ENCODE data around the gene CCDC57.

CCDC57 gene

DNA sequence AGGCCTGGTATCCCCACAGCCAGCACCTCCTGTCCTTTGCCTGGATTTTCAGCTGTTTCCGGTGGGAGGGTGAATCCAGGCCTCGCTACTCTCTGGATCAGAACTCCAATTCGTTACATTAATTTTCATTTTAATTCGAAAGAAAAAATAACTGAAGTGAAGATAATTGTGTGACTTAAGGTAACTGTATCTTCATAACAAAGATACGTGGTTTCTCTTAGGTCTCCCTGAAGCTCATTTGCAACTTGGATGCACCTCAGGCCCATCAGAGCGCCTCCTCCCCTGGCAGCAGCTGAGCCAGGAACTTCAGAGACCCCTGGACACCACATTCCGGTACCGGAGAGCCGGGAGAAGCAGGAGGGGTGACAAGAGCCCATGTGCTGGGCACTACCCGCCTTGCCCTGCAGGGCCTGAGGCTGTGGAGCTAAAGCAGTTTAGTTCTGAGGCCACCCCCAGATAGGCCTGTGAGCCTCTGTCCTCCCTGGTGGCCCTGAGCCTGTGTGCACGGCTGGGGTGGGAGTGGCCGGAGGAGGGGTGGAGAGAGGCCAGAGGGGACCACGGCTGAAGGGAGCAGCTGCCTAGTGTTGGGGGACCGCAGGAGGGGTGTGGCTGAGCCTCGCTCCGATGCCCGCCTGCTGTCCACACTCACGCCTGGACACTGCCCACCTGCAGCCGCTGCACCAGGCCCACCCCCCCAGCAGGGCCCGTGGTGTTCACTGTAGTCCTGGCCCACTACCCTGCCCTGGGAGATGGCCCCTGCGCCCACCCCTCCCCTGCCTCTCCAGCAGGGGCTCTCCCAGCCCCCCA lies 135.7 kb downstream of the CCDC57 start:
- DNase-seq, result no peak

DNA sequence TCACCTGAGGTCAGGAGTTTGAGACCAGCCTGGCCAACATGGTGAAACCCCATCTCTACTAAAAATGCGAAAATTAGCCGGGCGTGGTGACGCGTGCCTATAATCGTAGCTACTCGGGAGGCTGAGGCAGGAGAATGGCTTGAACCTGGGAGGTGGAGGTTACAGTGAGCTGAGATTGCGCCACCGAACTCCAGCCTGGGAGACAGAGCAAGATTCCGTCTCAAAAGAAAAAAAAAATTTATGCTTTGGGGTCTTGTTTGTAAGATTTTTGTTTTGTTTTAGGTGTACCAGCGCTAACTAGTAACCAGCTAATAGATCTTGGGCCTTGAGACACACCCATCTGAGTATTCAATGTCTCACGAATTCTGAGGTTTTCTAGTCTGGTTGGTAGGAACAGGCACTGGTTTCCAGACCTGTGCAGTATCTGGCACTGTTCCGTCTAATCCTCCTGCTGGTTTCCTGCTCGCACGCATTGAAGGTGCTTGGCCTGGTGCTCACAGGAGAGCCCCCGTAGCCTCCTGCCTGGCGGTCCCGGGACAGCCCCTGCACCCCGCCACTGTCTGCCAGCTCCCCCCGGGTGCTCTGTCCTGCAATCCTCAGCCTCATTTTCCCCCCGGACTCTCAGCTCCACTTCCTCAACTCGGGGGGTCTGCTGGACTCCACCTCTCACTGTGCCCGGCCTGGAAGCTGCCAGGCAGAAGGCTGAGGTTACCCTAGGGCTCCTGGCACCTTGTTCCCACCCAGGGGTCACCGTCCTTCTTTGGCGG lies 136.4 kb downstream of the CCDC57 start:
- no peak for DNase-seq

DNA sequence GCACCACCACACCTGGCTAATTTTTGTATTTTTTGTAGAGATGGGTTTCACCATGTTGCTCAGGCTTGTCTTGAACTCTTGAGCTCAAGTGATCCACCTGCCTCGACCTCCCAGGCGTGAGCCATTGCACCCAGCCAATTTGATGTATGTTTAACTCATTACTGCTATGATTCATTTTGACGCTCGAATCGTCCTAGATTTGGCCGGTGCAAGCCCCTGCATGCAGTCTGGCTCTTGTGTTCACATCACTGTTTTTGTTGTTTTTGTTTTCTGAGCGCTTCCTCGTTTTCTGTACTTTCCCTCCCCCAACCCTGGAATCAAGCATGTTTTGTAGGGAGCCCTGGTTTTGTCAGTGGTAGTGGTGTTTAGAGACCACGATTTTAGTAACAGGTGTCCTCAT lies 139.2 kb downstream of the CCDC57 start:
- no peak for DNase-seq

DNA sequence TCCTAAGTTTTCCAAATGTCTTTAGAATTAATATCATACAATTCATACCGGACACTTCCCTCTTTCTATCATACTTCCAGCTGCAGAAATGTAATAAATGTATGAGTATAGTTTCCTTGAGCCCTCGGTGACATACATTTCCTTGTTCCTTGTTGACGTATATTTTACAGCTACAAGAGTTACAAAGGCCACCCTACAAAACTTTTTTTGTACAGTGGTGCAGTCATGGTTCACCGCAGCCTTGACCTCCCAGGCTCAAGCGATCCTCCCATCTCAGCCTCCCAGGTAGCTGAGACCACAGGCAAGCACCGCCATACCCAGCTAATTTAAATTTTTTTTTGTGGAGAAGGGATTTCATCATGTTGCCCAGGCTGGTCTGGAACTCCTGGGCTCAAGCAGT lies 139.8 kb downstream of the CCDC57 start:
- no peak for DNase-seq

DNA sequence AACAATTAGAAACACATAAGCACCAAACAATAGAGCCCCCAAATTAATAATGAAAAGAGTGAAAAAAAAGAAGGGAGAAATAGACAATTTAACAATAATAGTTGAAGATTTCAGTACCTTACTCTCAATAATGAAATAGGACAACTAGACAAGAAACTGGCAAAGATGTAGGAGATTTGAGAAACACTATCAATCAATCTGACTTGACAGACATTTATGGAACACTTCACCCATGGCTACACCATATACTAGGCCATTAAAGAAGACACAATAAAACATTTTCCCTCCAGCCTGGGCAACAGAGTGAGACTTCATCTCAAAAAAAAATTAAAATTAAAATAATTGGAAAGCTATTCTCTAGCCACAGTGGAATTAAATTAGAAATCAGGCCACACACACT lies 142.0 kb downstream of the CCDC57 start:
- no peak for DNase-seq

- peak; percentile 80 for DNase-seq
These were observed 146.9 kb downstream of the CCDC57 start, which contains the start of gene DUS1L for GRCh38 chr17:82065638-82066303. Gene DUS1L, minus strand, starts transcription at chr17:82065804. Its CDS starts 745 bp downstream, at chr17:82065059.

GRCh38 chr17:82065193-82065637 lies 147.4 kb downstream of the CCDC57 start:
- no peak for DNase-seq

DNA sequence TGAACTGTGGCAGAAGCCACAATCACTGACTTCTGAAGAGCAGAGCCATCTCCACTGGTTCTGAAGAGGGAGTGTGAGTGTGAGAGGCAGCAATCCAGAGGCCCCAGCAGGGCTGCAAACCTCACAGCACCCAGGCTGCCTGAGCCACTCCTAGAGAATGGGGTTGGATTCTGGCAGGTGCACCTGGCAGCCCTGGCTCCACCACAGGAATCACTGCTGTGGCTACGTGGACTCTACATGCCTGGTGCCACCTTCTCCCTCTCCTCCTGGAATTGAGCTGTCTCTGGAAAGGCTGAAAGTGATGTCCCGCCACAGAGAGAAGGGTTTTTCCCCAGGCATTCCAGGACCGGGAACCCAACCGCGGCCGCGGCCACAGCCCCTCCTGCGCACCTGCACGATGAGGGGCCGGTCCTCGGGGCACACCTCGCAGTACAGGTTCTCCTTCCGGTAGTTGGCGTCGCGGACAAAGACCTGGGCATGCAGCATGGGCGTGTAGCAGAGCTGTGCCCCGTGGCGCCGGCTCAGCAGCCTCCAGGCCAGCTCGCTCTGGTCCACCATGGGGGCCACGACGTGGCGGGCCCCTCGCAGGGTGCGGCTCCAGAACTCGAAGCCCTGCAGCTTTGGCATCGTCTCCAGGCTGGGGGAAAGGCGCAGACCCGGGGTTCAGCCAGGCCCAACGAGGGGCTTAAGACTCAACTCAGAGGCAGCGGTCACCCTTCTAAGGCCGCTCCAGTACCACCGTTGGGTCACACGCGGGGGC lies 148.0 kb downstream of the CCDC57 start:
- no peak for DNase-seq

GRCh38 chr17:82063424-82064415 lies 148.9 kb downstream of the CCDC57 start:
- DNase-seq, result no peak

GRCh38 chr17:82062984-82063368 lies 149.7 kb downstream of the CCDC57 start:
- DNase-seq, result no peak

- no peak for DNase-seq
These were observed 150.3 kb downstream of the CCDC57 start for GRCh38 chr17:82062076-82062983.

DNA sequence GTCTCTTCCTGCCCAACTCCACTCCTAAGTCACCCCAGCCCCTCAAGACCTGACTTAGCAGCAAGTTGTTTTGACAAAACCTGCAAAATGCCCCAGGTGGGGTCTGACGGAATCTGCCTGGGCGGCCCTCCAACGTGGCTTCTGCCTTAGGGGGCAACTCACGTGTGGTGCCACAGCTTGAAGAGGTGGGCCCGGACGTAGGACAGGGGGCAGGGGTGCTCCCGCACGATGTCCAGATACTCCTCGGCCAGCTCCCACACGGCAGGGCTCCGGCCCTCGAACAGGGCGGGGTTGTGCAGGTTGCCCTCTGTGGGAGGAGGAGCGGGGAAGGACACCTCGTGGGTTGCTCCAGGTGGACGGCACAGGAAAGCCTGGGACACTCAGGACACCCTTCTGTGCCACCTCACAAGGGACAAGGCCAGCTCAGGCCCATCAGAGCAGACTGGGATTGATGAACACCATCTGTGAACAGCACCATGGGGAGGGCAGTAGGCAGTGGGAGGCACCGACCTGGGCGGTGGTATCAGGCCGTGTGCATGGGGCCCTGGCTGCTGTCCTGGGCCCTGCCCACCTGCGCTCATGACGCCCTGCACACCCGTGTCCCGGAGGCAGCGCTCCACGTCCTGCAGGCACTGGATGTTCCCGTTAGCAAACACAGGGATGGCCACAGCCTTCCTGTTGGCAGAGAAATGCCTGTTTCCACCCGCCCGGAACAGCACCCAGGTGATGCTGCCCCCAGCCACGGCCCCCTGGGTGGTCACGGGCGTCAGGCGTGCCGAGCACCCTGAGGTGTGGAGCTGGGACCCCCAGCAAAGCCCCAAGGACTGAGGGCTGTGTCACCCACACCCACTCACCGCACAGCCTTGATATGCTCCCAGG lies 151.4 kb downstream of the CCDC57 start:
- no peak for DNase-seq

- no peak for DNase-seq
These were observed 152.0 kb downstream of the CCDC57 start for GRCh38 chr17:82060614-82061013.

- DNase-seq, result no peak
These were observed 152.7 kb downstream of the CCDC57 start for GRCh38 chr17:82060001-82060380.

GRCh38 chr17:82059272-82060000 lies 153.2 kb downstream of the CCDC57 start:
- no peak for DNase-seq

DNA sequence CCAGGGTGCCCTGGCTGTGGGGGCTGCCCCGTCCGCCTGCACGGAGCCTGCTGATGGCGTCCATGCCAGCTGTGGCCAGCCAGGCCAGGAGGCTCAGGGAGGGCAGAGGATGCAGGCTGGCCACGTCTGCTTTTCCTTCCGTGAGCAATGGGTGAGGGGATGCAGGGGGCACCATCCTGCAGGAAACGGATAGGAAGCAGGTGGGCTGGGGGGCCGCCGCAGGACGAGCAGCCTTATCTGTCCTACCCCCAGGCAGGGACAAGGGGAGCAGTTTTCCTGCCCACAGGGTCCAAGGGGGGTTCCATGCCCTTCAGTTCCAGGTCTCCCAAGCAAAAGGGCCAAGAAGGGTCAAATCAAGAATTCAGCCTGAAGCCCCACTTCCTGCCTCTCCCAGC lies 153.8 kb downstream of the CCDC57 start:
- no peak for DNase-seq

DNA sequence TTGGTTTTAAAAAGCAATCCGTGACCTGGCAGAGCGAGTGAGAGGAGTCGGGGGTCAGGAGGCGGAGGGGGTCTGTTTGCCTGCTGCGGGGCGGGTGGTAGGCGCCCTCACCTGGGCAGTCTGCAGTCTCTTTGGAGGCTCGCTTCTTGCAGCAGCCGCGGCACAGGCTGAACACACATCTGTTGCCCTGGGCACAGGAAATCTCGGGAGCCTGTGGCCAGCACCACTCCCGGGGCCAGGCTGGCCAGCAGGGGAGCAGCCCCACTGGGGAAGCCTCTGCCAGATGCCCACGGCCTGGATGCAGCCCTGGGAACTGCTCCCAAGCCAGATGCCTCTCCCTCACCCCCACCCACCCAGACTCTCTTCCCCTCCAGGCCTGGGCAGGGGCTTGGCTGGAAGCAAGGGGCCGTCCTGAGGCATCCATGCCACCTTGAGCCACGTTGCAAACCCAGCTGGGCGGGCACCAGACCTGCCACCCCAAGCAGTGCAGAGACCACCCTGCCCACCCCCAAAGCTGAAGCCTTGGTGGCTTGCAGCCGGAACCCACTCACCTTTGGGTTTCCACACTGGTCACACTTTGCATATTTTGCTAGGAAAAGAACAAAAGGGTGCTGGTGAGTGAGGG lies 154.3 kb downstream of the CCDC57 start:
- no peak for DNase-seq
